HUDEP-2 (cell line): Measurements from ENCODE around the gene TTLL1.

Source experiments
- DNase-seq, 76 experiments: peaks; one replicate each; lab custom pipeline; 2025; ENCODE audit not compliant: unreplicated experiment in 76 of 76; lab: John Stamatoyannopoulos, UW

Gene TTLL1

DNA sequence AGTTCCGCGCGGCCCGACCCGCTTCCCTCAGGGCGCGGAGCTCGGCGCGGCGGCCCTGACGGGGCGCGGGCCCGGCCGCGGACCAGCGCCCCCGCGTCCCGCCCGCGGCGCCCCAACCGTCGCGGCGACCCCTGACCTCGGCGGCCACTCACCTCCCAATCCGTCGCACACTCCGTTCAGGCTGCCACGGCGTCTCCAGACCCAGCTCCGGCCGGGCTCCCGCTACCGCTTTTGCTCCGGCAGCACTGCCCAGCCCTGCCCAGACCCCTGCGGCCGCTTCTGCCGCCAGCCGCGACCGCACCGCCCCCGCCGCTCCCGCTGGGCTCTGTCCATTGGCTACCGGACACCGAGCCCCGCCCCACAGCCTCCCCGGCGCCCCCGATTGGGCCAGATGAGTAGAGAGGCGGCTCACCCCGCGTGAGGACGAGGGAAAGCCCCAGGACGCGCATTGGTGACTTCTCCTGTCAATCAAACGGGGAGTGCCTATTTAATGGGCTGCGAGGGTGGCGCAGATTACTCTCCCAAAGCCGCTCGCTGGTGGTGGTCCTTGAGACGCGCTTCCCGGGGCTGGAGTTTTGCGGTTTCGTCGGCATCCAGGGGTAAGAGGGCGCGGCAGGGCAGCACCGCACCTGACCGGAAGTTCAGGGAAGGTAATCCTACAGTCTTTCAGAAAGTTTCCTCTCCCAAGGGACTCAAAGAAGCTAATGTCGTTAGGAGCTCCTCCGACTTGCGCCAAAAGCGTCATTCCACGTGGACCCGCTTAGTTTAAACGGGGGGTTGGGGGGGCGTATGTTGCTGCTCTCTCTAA, 74.1 kb downstream of the TTLL1 start, which contains the start of gene PACSIN2:
Gene PACSIN2 (minus strand): TSS at position 281 of the 808 bp plus-strand sequence. CDS start 103,069 bp downstream, outside the sequence.
- DNase-seq = peak in 75 of 76 experiments; percentile 74 to 99 (median 97)

DNA sequence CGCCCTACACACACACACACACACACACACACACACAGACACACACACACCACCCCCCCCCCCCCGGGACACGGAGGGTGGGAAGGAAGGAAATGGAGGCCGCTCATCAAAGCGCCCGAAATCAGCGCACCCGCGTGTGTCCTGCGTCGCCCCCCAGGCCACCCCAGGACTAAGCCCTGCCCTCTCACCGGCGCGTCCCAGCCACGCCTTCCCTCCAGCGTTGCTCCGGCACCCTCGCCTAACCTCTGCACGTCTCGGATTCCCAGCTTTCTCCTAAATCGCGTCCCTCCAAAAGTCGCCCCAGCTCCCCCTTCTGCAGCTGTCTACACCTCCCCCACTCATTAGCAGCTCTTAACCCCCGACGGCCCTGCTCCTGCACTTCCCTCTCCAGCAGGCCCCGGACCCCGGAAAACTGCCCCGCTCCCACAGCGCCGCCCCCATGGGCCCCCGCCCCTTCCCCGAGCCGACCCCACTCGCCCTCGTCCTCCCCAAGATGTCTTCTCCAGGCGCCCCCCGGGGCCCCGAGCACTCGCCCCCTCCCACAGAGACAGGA, 74.8 kb downstream of the TTLL1 start:
- DNase-seq = no peak

DNA sequence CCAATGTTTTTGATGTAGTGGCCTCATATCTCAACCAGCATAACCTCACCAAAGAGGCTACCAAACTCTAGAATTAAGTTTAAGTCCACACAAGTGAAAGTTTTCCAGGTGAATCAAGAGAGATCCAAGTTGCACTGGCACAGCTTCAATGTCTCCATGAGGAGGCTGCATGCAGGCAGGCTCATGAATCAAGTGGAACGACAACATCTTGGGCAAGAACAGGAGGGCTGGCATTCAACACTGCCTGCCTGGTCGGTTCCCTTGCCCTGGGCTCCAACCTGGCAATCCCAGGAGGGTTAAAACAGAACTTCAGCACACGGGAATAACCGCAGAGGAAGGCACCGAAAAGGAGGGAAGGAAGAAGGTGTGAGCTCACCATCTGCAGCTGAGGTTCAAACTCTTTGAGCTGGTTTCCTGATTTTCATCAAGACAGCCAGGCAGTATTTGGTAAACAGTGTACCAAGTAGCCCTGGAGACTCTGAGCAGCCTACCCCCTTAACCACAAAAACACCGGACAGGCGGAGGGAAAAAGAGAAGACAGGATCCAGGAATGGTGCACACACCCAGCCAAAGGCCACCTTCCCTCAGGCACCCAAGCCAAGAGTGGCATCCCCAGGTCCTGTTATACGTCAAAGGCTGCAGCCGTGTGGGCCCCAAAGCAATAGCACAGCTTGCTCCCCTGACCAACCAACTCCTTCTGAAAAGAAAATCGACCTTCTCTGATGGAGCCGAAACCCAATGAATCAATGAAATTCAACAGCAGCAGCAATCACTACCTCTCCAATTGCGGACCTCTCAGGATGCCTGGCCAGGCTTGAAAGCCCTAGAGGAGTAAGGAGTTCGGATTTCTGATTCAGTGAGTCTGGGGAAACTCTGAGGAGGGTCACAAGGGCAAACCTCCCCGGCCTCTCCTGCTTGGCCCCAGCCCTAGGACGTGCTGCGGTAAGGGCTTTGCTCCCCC, 75.6 kb downstream of the TTLL1 start:
- no peak for DNase-seq

DNA sequence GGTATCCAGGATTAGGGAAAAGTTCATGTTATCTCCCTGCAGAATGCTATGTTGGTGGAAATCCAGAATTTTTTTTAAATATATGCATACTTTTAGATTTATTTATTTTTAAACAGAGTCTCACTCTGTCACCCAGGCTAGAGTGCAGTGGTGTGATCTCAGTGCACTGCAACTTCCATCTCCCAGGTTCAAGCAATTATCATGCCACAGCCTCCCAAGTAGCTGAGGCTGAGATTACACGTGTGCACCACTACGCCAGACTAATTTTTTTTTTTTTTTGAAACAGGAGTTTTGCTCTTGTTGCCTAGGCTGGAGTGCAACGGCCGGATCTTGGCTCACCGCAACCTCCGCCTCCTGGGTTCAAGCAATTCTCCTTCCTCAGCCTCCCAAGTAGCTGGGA, 76.8 kb downstream of the TTLL1 start:
- no peak for DNase-seq

DNA sequence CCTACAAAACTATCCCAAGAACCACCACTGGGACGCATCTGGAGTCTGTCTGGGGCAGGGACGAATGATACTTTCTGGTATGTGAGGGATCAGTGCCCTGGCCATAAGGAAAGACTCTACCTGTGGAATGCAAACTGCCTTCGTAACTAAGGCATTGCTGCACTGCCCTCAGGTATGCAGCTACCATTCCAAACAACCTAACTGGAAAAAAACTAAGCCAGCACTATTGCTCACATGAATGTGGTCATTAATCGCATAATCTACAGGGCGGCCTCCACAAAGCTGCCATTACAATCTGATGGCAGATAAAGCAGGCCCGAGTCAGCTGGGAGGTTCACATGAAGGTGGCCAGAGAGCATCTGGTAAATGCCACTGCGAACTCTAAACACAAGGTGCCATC, 78.1 kb downstream of the TTLL1 start:
- DNase-seq = peak in 12 of 76 experiments; percentile 4 to 43 (median 16)

DNA sequence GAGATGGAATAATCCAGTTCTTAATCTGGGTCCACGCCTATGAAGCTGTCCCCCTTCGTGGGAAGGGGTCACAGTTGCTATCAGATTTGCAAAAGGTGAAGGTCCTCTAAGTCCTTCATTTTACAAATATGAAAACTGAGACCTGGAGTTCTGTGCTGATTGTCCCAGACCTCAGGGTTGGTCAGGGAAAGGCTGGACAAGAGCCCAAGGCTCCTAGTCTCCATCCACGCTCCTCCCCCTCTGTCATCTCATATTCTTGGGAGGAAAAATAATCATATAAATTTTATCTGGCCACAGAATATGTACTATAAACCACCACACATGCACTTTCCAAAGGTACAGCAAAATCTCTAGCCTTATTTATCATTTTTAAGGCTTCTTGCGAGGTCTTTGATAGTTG, 79.7 kb downstream of the TTLL1 start:
- DNase-seq = no peak

DNA sequence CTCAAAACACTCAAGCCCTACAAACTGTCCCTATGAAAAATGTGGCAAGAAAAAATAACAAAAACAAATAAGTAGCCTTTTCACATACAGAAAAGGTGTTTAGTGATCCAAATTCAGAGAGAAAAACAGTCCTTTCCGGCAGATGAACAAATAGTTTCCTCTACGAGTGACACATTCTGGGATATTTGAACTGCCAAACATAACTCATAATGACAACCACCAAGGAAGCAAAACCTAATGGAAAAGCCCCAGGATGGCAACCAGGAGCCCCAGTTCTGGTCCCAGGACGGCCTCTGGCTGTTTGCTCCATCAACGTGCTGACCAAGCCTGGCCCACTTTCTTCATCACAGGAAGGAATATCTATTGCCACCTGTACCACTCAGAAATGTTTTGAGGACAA, 80.3 kb downstream of the TTLL1 start:
- no peak for DNase-seq

DNA sequence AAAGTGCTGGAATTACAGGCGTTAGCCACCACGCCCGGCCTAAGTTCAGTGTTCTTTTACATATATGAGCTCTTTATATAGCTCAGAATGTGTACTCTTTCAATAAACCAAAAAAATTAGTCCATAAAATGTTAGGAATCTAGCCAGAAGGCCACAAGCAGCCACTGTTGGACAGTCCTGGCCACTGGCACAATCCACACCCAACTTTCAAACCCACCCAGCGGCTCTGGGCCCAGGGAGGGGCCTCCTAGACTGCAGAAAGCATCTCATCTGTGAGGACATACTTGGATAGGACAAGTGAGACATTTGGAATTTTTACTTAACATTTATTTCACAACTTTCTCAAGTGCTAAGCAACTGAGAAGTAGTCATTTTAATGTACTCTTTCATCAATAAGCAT, 80.7 kb downstream of the TTLL1 start:
- DNase-seq = peak in 1 of 76 experiments; percentile 7

DNA sequence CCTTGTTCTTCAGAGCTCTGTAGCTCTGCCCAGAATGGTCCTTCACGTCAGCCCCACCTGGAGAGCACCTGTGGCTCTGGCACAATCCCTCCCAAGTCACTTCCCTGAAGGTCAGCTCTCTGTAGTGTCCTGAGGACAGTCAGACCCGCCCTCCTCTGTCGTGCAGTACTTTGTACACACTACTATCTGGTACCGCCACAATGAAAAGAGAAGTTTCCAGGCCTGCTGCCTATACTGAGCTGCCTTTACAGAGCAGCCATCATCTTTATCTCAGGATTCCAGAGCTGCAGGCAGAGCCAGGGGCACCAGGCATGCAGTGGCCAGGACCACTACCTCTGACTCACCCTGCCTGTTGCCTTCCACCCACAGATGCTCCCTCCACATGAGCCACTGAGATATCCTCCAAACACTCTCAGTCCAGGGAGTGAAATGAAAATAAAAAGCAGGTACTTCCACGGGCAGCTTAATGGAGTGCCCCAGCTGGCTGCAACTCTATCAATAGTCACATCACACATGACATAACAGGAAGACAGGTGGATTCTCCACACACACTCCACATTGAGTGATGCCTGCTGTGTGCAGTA, 81.6 kb downstream of the TTLL1 start:
- peak in 74 of 76 experiments; percentile 36 to 92 (median 78) for DNase-seq

DNA sequence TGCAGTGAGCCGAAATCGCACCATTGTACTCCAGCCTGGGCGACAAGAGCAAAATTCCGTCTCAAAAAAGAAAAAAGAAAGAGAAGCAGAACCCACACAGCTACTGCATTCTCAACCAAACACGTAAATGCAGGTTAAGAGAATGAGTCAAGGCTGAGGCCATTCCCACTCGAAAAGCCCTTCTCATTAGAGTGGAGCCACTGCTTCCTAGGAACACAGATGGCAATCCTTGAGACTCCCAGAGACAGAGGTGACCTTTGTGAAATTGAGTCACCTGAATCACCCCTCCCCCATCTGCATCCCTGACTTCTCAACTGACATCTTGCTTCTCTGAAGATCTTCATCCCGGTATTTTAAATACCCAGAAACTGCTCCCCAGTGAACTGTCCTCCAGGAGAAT, 82.4 kb downstream of the TTLL1 start:
- no peak for DNase-seq

DNA sequence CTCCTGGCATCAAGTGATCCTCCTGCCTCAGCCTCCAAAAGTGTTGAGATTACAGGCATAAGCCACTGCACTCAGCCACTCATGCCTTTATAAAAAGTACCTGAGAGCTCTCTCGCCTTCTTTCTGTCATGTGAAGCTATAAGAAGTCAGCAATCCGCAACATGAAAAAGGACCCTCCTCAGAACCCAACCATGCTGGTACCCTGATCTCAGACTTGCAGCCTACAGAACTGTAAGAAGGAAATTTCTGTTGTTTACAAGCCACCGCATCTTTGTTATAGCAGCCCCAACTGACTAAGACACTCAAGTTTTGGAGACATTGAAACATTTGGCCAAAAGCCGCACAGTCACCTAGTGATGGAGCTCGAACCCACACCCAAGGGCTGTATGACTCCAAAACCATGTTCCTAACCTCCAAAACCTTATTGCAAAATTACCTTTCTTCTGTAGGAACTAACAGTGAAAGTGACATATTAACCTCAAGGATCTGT, 83.1 kb downstream of the TTLL1 start:
- DNase-seq = no peak

DNA sequence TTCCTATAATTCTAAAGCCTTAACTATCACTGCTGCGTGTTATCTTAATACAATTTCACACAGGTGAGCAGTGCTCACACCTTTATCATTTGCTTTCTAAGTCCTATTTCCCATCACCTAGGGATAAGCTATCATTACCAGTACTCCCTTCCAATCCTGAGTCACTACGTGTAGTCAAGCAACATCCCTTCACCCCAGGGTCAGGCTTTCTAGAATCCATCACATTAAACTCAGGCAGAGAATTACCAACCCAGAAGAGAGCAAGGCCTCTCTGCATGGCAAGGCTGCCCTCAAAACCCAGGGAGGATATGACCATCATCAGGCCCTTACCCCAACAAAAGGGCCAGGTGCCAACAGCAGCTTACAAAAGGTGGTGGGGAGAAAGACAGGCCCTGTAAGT, 84.1 kb downstream of the TTLL1 start:
- no peak for DNase-seq

DNA sequence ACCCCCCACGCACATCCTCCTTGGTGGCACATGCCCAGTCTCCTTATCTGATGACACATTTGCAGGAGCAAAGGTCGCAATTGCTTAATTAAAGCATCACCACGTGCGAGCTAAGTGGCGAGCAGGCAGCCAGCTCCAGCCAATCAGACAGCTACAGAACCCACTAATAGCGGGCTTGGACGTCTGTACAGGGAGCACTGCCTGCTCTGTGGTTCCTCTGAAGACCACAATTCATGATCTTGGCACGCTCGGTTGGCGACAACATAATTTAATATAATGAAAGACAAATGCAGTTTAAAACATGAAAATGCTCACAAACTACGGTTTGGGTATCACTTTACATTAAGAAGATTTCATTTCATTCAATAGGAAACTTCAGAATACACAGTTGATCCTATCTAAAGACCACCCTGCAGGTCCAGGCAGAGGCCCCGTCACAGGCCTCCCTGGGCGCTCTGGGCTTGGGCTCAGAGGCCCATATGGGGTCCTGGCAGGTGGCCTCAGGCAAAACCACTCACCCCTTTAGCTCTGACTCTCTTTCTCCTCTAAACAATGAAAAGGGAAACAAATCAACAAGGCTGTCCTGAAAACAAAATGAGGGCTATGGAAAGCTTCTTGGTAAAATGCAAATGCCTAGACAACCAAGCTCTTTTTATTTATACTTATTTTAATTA, 84.7 kb downstream of the TTLL1 start:
- peak in 62 of 76 experiments; percentile 15 to 77 (median 48) for DNase-seq

DNA sequence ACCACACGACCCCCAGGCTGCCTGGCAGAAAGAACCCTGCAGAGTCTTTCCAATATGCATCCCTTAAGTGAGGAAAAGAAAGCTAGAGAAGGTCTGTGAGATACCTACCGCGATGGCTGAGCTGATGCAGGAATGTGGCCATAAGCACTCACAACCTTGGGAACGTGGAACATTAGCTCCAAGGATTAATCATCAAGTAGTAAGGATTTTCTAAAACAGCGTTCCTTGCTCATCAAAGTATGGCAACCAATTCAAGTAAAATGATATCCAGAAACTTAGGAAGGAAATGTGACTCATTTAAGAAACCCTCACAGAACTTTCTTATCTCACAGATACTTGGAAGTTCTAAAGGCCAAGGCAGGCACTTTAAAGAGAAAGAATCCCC, 87.0 kb downstream of the TTLL1 start:
- peak in 1 of 76 experiments; percentile 10 for DNase-seq

DNA sequence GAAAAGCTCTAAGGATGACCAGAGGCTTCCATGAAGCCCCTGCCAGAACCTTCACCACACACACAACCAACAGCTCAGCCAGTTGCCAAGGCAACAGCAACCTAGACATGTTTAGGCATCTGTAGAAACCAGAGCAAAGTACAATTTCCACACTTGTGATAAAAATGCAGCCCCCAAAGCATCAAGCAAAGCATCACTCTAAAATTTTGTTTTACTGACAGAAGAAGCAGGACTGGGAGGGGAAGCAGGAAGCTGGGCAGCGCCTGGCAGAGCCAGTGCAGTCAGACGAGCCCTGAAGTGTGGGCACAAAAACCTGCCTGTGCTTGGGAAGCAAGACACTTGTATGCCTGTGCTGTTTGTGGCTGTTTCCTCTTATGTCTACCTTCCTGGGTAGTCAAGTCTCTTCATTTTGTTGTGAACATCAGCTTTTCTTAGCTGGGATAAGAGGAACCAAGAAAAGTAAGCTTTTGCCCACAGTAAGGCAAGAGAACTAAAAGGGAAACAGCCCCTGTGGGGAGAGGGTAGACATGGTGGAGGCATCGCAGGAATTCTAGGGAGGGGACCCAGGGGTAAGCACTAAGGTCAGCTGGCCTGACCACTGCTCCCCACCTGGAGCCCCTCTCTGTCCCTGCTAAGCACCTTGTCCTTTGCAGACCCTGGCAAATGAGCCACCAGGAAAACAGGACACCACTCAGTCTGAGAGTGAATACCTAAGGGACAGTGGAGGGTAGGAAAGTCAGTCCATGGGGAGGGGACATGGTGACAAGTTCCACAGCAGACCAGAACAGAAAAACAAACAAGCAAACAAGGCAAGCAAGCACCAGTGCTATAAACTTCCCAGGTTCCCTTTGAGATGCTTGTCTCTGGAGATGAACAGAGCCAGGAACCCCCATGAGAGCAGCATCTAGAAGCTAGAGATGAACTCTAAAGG, 87.7 kb downstream of the TTLL1 start:
- DNase-seq = no peak

DNA sequence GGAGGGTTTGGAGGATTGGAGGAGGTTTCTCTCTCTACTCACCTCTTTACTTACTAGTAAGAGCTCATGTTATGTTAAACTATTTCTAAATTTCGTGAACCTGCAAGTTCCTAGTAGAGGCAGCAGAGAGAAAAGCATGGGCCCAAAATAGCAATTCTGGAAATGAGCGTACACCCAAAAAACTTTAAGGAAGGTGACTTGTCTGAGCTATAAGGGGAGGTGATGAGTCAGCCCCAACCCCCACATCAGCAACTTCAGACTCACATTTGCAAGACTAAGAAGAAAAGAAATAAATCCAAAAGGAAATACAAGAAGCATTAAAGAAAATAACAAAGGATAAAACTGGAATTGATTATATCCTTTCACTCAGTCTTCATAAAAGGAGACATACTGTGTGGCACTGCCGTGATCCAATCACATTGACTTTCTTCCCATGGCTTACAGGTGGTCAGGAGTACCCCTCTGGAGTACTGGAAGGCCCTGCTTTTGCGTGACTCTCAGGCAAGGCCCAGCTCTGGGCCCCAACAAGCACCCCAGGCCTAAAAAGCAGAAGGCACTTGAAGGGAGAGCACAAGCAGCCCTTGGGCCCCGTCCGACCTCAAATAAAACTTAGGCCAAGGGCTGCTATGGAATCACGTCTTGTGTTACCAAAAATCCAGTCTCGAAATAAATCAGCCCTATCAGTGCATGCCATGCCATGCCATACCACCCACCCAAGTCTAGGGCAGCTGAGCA, 88.6 kb downstream of the TTLL1 start:
- DNase-seq = no peak

DNA sequence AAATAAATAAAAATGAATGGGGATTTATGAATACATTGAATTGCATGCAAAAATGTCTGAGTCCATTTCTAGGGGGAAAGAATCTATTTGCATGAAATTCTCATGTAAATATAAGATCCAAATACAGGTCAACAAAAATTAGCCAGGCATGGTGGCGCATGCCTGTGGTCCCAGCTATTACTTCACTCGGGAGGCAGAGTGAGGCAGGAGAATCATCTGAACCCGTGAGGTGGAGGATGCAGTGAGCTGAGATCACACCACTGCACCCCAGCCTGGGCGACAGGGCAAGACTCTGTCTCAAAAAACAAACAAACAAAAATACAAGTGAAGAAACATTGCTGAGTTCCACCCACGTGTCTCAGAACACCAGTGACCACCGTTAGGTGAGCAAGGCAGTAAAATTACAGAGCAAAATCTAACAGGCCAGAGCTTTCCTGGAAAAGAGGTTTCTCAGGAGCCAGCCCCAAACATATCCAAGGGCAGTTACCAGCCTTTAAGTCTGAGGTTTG, 91.6 kb downstream of the TTLL1 start:
- DNase-seq = no peak
